ENCODE measurements around the gene NRROS.

DNA sequence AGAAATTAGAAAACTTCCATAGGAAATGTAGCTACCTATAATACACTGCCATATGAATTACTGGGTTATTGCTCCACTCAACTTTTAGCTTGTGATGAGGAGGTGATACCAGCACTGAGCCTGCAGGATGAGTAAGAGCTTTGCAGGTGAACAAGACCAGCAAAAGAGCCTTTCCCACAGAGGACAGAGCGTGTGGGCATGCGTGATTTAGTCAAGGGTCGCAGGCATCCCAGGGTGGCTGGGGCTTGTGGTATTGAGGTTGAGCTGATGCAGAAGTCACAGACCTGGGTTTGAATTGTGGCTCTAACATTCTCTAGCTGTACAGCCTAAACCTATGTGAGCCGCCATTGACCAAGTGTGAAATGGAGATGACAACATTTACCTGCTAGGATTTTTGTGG, 5.6 kb downstream of the NRROS start:
- no peak for TF ChIP-seq EZH2phosphoT487 (IDR thresholded peaks at IDR 0.05; ENCODE audit: low read length)
- TF ChIP-seq EZH2 (optimal IDR thresholded peaks at IDR 0.05; ENCODE audit: low read depth, low read length) = no peak

All from MM.1S (cell line).